Measurements from ENCODE around the gene SNPH.
"Not testable (repeated sequence)": the region's sequence is repeated elsewhere in the genome, so short reads cannot be mapped to it uniquely, and the experiment has no call there.

The SNPH gene

DNA sequence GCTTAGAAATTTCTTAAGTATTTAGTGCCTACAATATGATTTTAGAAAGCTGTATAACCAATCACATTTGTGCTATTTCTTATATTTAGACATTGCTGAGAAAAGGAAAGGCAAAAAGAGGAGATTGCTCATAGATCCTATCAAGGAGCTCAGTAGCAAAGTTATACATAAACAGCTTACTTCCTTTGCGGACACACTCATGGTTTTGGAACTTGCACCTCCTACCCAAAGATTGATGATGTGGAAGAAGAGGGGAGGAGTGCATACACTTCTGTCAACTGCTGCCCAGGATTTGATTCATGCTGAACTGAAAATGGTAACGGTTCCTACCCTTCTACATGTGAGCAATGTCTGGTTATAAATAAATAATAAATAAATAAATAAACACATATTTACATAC, 23.6 kb upstream of the SNPH start:
- Histone ChIP-seq H3K27me3 (ENCODE audit: control insufficient read depth, insufficient read depth, low read length) (no peaks in the 10 kb centered on the region), H3K4me3 (ENCODE audit: low read length) (no peak overlapping the region), H3K4me1 (ENCODE audit: control insufficient read depth, insufficient read depth, low read length) (no peaks in the 10 kb centered on the region), H3K27ac (ENCODE audit: low read depth, low read length) (no peak overlapping the region), H3K9ac (ENCODE audit: low read length) (no peak overlapping the region), H3K36me3 (ENCODE audit: control insufficient read depth, insufficient read depth, low read length) (no peaks in the 10 kb centered on the region)

DNA sequence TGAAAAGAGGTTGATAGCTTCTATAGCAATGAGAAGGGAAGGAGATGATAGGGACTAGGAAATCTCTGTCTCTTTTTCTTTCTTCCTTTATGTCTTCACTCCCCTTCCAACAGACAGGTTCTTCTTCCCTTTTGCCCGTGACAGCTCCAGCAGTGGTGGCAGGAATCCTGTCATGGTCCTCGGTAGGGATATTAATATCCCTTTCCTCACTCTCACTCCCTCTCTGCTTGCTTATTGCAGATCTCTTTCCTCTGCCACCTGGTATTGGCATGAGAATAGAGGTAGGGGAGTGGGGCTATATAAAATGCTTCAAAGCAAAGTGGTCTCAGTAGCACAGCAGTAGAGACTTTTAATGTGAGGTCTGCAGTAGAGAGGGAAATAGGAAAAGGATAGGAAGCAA, 20.5 kb upstream of the SNPH start:
- Histone ChIP-seq H3K9ac (ENCODE audit: low read length) (no peak overlapping the region), H3K36me3 (ENCODE audit: control insufficient read depth, insufficient read depth, low read length) (no peaks in the 10 kb centered on the region), H3K4me1 (ENCODE audit: control insufficient read depth, insufficient read depth, low read length) (no peaks in the 10 kb centered on the region), H3K4me3 (ENCODE audit: low read length) (no peak overlapping the region), H3K27ac (ENCODE audit: low read depth, low read length) (no peak overlapping the region), H3K27me3 (ENCODE audit: control insufficient read depth, insufficient read depth, low read length) (no peaks in the 10 kb centered on the region)

DNA sequence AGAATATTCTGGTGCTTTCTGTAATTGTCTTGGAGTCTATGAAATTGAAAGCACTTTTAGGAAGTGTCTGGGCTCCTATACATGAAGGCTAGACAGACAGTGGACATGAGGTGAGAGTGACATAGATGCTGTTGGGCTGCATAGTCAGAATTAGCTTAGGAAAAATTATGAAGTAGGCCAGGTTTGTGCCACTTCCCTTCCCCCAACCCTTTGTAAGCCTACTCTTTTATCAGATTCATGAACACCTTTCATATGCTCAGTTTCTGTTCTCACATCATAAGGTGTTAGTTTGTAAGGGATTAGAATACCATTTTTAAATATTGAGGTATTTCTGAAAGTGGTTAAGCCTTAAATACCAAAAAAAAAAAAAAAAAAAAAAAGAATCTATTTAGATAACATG, 18.4 kb upstream of the SNPH start:
- Histone ChIP-seq H3K4me3 (ENCODE audit: low read length) (no peak overlapping the region), H3K27me3 (ENCODE audit: control insufficient read depth, insufficient read depth, low read length) (no peaks in the 10 kb centered on the region), H3K36me3 (ENCODE audit: control insufficient read depth, insufficient read depth, low read length) (no peaks in the 10 kb centered on the region)

DNA sequence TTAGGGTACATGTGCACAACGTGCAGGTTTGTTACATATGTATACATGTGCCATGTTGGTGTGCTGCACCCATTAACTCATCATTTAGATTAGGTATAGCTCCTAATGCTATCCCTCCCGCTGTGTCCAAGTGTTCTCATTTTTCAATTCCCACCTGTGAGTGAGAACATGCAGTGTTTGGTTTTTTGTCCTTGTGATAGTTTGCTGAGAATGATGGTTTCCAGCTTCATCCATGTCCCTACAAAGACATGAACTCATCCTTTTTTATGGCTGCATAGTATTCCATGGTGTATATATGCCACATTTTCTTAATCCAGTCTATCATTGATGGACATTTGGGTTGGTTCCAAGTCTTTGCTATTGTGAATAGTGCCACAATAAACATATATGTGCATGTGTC, 15.8 kb upstream of the SNPH start:
- H3K27me3 ChIP-seq (ENCODE audit: control insufficient read depth, insufficient read depth, low read length); H3K36me3 ChIP-seq (ENCODE audit: control insufficient read depth, insufficient read depth, low read length); H3K9ac ChIP-seq (ENCODE audit: low read length); H3K27ac ChIP-seq (ENCODE audit: low read depth, low read length); H3K4me1 ChIP-seq (ENCODE audit: control insufficient read depth, insufficient read depth, low read length); H3K4me3 ChIP-seq (ENCODE audit: low read length): not testable (repeated sequence)

More for the DNA sequence above, 18.4 kb upstream of the SNPH start:
- Histone ChIP-seq H3K27ac (ENCODE audit: low read depth, low read length) (no peak overlapping the region), H3K9ac (ENCODE audit: low read length) (no peak overlapping the region), H3K4me1 (ENCODE audit: control insufficient read depth, insufficient read depth, low read length) (no peaks in the 10 kb centered on the region)

DNA sequence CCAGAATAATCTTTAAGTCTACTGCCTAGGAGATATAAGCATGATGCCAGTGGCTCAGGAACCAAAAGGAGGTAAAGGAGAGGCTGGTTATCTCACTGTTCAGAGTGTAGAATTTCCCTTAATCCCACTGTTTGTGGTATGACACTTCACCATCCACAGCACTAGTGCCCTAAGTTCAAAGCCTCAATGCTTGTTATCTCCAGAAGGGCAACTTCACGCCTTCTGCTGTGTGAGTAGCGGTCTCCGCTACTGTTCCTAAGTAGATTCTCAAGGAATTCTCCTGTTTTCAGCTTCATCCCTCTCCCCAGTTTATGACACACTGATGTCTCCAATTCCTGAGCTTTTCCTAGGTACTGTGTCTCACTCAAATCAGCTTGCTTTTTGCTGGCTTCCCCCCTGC, 13.7 kb upstream of the SNPH start:
- H3K4me1 ChIP-seq (ENCODE audit: control insufficient read depth, insufficient read depth, low read length) = no peaks in the 10 kb centered on the region
- H3K9ac ChIP-seq (ENCODE audit: low read length) = no peak overlapping the region
- H3K27me3 ChIP-seq (ENCODE audit: control insufficient read depth, insufficient read depth, low read length) = no peaks in the 10 kb centered on the region
- no peak overlapping the region for H3K27ac ChIP-seq (ENCODE audit: low read depth, low read length)
- H3K36me3 ChIP-seq (ENCODE audit: control insufficient read depth, insufficient read depth, low read length) = no peaks in the 10 kb centered on the region
- no peak overlapping the region for H3K4me3 ChIP-seq (ENCODE audit: low read length)

DNA sequence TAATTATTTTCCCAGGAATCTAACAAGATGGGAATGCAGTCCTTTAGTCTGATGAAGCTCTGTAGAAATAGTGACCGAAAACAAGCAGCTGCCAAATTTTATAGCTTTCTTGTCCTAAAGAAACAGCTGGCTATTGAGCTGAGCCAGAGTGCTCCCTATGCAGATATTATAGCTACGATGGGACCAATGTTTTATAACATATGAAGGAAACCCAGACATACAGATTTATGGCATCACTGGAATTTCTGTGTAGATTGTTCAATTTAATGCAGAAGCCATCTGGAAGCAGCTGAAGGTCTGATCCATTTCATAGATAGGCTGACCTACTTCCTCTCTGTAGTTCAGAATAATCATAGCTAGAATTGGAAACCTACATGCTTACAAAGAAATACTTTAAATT, 11.8 kb upstream of the SNPH start:
- no peaks in the 10 kb centered on the region for H3K27me3 ChIP-seq (ENCODE audit: control insufficient read depth, insufficient read depth, low read length)
- H3K27ac ChIP-seq (ENCODE audit: low read depth, low read length) = no peak overlapping the region
- no peak overlapping the region for H3K9ac ChIP-seq (ENCODE audit: low read length)
- H3K36me3 ChIP-seq (ENCODE audit: control insufficient read depth, insufficient read depth, low read length) = no peaks in the 10 kb centered on the region
- H3K4me3 ChIP-seq (ENCODE audit: low read length) = no peak overlapping the region
- H3K4me1 ChIP-seq (ENCODE audit: control insufficient read depth, insufficient read depth, low read length) = no peaks in the 10 kb centered on the region

DNA sequence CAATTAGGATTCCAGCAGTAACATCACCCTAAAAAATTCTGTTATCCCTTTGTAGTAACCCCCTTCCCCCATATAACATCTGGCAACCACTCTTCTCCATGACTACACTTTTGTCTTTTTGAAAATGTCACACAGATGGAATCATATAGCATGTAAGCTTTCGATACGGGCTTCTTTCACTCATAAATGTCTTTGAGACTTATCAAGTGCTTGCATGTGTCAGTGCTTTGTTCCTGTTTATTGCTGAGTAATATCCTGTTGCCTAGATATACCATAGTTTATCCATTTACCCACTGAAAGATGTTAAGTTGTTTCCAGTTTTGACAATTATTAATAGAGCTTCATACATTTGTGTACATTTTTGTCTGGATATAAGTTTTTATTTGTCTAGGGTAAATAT, 10.4 kb upstream of the SNPH start:
- H3K27me3 ChIP-seq (ENCODE audit: control insufficient read depth, insufficient read depth, low read length) = no peaks in the 10 kb centered on the region
- no peaks in the 10 kb centered on the region for H3K4me1 ChIP-seq (ENCODE audit: control insufficient read depth, insufficient read depth, low read length)
- H3K27ac ChIP-seq (ENCODE audit: low read depth, low read length) = no peak overlapping the region
- H3K9ac ChIP-seq (ENCODE audit: low read length) = no peak overlapping the region
- no peaks in the 10 kb centered on the region for H3K36me3 ChIP-seq (ENCODE audit: control insufficient read depth, insufficient read depth, low read length)
- no peak overlapping the region for H3K4me3 ChIP-seq (ENCODE audit: low read length)

DNA sequence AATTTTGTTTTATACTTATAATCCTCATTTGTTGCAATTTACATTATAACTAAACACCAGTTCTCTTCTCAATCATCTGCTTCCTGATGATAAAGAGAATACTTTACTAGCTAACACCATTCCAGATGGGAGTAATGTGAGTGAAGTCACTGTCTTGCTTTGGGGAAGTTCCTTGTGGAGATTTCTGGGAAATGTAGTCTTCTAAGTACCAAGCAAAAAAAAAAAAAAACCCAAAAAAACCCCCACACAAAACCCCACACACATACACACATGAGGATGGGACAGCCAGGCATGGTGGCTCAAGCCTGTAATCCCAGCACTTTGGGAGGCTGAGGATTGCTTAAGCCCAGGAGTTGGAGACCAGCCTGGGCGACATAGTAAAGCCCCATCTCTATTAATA, 2.2 kb upstream of the SNPH start:
- no peak overlapping the region for H3K4me3 ChIP-seq (ENCODE audit: low read length)
- H3K27me3 ChIP-seq (ENCODE audit: control insufficient read depth, insufficient read depth, low read length) = no peaks in the 10 kb centered on the region
- H3K27ac ChIP-seq (ENCODE audit: low read depth, low read length) = no peak overlapping the region
- no peak overlapping the region for H3K9ac ChIP-seq (ENCODE audit: low read length)
- peaks cover 4% of the 10 kb centered on the region for H3K4me1 ChIP-seq (ENCODE audit: control insufficient read depth, insufficient read depth, low read length)
- no peaks in the 10 kb centered on the region for H3K36me3 ChIP-seq (ENCODE audit: control insufficient read depth, insufficient read depth, low read length)

DNA sequence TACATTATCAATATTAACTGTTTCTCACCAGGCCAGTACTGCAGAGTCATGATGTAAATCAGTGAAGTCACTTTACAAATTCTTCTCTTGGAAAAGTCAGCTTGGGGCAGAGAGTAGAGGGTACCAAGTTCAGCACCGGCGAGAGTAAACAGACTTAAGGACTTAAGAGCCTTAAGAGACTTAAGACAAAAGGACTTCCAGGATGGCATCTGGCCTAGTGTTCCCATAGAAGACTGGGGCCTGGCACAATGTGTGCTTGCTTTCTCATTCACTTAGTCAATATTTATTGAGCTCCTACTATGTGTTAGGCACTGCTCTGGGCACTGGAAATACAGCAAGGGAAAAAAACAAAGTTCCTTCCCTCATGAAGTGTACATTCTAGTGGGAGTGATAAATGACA, 1.4 kb upstream of the SNPH start:
- Histone ChIP-seq H3K4me1 (ENCODE audit: control insufficient read depth, insufficient read depth, low read length) (peaks cover 4% of the 10 kb centered on the region), H3K36me3 (ENCODE audit: control insufficient read depth, insufficient read depth, low read length) (no peaks in the 10 kb centered on the region), H3K9ac (ENCODE audit: low read length) (no peak overlapping the region), H3K27me3 (ENCODE audit: control insufficient read depth, insufficient read depth, low read length) (no peaks in the 10 kb centered on the region), H3K4me3 (ENCODE audit: low read length) (no peak overlapping the region), H3K27ac (ENCODE audit: low read depth, low read length) (no peak overlapping the region)

DNA sequence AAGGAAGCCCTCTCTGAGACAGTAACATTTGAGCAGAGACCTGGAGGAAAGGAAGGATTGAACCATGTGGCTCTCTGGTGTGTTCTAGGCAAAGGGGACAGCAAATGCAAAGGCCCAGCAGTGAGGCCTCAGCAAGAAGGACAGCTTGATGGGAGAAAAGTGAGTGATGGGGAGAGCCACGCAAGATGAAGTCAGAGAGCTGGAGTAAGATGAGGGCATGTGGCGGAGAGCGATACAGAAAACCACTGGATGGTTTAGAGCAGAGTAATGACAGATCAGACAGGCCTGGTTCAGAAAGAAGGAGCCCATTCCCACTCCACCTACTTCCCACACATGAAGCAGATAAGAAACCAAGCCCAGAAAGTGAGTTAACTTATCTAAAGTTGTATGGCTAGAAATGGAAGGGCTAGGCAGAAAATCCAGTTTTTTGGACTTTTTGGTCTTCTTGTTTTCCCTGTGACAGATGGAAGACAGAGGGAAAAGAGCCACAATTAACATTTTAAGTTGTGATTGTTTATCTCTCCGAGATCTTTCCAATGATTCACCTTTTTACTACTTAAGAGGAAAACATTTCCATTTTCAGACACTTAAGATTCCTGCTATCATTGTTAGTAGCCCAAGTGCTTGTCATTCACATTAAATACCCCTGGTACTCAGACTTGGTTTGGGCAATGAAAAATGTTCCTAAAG, 723 bp upstream of the SNPH start:
- H3K27me3 ChIP-seq (ENCODE audit: control insufficient read depth, insufficient read depth, low read length) = no peaks in the 10 kb centered on the region
- no peaks in the 10 kb centered on the region for H3K36me3 ChIP-seq (ENCODE audit: control insufficient read depth, insufficient read depth, low read length)
- H3K4me1 ChIP-seq (ENCODE audit: control insufficient read depth, insufficient read depth, low read length) = peaks cover 4% of the 10 kb centered on the region
- H3K9ac ChIP-seq (ENCODE audit: low read length) = no peak overlapping the region
- H3K4me3 ChIP-seq (ENCODE audit: low read length) = peak overlapping the region; percentile 75
- H3K27ac ChIP-seq (ENCODE audit: low read depth, low read length) = peak overlapping the region; percentile 64

DNA sequence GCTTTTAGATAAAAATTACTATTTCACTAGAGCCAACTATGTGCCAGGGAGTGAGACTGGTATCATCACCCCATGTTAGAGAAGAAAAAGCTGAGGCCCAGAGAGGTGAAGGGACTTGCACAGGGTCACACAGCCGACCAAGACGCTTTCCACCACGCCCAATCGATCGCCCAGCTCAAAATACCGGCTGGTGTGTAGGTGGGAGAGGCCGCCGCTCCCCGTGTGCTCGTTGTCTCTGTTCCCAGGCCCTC, 253 bp upstream of the SNPH start:
- H3K4me1 ChIP-seq (ENCODE audit: control insufficient read depth, insufficient read depth, low read length) = peaks cover 4% of the 10 kb centered on the region
- H3K27ac ChIP-seq (ENCODE audit: low read depth, low read length) = peak overlapping the region; percentile 64
- H3K4me3 ChIP-seq (ENCODE audit: low read length) = peak overlapping the region; percentile 75
- no peaks in the 10 kb centered on the region for H3K27me3 ChIP-seq (ENCODE audit: control insufficient read depth, insufficient read depth, low read length)
- peak overlapping the region; percentile 64 for H3K9ac ChIP-seq (ENCODE audit: low read length)
- no peaks in the 10 kb centered on the region for H3K36me3 ChIP-seq (ENCODE audit: control insufficient read depth, insufficient read depth, low read length)

DNA sequence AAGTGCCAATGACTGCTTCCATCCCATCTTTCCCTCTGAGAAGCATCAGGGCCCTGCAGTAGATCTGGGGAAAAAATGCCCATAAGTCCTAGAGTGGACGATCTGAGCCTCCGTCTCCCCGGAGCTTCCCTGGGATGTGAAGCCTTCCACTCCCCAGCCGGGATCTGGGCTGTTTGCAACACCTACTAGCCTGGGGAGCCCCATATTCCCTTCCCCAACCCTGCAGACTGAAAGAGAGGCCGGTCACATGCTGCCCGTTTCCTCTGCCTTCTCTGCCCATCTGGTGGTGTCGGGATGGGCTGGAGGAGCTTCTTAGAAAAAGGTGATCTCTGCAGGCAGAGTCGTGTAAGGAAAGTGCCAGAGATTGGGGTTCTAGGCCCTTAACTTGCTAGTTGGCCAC, 1.1 kb downstream of the SNPH start:
- Histone ChIP-seq H3K9ac (ENCODE audit: low read length) (no peak overlapping the region), H3K4me1 (ENCODE audit: control insufficient read depth, insufficient read depth, low read length) (peaks cover 4% of the 10 kb centered on the region), H3K36me3 (ENCODE audit: control insufficient read depth, insufficient read depth, low read length) (no peaks in the 10 kb centered on the region), H3K27ac (ENCODE audit: low read depth, low read length) (no peak overlapping the region), H3K4me3 (ENCODE audit: low read length) (peak overlapping the region; percentile 75), H3K27me3 (ENCODE audit: control insufficient read depth, insufficient read depth, low read length) (no peaks in the 10 kb centered on the region)

DNA sequence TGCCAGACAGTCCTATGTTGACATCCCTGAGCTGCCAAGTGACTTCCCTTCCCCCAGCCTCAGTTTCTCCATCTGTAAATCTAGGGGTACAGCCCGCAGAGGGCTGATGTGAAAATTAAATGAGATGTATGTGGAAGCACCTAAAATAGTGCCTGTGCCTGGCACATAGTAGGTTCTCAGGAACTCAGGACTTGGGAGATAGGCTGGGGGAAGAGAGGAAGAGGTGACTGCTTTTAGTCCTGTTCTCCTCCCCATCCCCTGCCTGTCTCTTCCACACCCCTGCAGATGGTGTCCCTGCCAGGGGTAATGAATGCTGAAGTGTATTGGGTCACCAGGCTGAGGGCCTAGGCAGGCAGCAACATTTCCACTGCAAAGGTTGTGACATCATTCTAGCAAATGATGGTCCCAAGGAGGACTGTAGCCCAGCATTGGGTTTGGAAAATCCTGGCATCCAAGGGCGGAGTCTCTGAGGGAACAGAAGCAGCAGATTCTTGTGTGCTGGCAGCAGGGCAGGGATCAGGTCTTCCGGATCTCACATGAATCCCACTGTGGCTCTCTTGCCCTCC, 1.8 kb downstream of the SNPH start:
- Histone ChIP-seq H3K4me3 (ENCODE audit: low read length) (no peak overlapping the region), H3K4me1 (ENCODE audit: control insufficient read depth, insufficient read depth, low read length) (peaks cover 4% of the 10 kb centered on the region), H3K9ac (ENCODE audit: low read length) (no peak overlapping the region)

More for the DNA sequence above, 1.8 kb downstream of the SNPH start:
- Histone ChIP-seq H3K27me3 (ENCODE audit: control insufficient read depth, insufficient read depth, low read length) (no peaks in the 10 kb centered on the region), H3K27ac (ENCODE audit: low read depth, low read length) (no peak overlapping the region), H3K36me3 (ENCODE audit: control insufficient read depth, insufficient read depth, low read length) (no peaks in the 10 kb centered on the region)

Data from rectal smooth muscle tissue (tissue), 1 donor.